ENCODE results near the gene CDC20. TPM values are rescaled to one million over a fixed set of nuclear protein-coding genes. Genes with fewer than 3 reads are reported as not detected.
A peak's percentile ranks its signal among the peaks of the same experiment; 100 is the strongest.
"Not testable (repeated sequence)": the region's sequence is repeated elsewhere in the genome, so short reads cannot be mapped to it uniquely, and the experiment has no call there.

CDC20 gene
- total RNA-seq, 2 donors from 2014 or later: 2.3 TPM; not detected in 1

DNA sequence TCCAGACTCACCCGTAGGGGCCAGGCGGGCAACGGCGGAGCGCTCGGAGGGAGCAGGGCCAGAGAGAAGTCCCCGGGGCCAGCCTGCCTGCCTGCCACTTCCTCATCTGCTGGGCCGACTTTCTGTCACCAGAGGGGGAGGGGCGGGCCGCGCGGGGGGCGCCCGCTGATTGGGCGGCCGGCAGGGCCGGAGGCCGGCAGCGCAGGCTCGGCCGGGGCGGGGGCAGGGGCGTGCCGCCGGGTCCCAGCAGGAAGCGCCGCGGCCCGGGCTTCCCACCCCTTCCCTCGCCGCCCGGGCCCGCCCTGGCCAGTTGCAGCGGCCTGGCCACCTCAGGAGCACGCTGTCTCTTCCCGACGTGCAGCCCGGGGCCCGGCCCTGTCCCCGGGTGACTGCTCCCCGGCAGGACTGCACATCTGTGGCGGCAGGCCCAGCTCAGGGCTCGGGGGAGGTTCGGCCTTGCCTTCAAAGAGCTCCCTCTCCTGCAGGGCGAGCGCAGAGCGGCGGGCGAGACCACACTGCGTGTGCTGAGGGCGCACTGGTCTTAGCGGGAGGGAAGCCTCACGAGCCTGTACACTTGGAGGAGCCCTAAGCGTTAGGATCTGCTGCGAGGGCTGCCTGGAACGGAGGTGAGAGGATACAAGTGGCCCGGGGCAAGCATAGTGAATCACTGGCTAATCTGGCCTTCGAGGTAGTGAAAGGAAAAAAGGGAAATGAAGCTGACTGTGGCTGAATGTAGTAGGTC, 9.3 kb downstream of the CDC20 start, which contains the start of gene ELOVL1:
Gene ELOVL1 (minus strand): TSS at position 108 of the 742 bp plus-strand sequence. CDS start 2,402 bp downstream, outside the sequence.
- no peaks in the 10 kb centered on the region for H3K9me3 ChIP-seq
- H3K4me1 ChIP-seq: peaks cover 28% of the 10 kb centered on the region
- peaks cover 0 to 17% of the 10 kb centered on the region in 2 donors for H3K36me3 ChIP-seq (replicated peaks in 1 of 2; ENCODE audit: insufficient read depth in 1 of 2, low read depth in 2 of 2)
- TF ChIP-seq POLR2A (IDR thresholded peaks at IDR 0.05): peak; percentile 73 to 86 (median 86)
- TF ChIP-seq, protein P1, sequence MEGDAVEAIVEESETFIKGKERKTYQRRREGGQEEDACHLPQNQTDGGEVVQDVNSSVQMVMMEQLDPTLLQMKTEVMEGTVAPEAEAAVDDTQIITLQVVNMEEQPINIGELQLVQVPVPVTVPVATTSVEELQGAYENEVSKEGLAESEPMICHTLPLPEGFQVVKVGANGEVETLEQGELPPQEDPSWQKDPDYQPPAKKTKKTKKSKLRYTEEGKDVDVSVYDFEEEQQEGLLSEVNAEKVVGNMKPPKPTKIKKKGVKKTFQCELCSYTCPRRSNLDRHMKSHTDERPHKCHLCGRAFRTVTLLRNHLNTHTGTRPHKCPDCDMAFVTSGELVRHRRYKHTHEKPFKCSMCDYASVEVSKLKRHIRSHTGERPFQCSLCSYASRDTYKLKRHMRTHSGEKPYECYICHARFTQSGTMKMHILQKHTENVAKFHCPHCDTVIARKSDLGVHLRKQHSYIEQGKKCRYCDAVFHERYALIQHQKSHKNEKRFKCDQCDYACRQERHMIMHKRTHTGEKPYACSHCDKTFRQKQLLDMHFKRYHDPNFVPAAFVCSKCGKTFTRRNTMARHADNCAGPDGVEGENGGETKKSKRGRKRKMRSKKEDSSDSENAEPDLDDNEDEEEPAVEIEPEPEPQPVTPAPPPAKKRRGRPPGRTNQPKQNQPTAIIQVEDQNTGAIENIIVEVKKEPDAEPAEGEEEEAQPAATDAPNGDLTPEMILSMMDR (IDR thresholded peaks at IDR 0.05): peak in 5 of 7 experiments; percentile 4 to 39 (median 35)
- peak within 1 kb of the TSS; percentile 84 to 94 (median 90) for H3K27ac ChIP-seq
- DNase-seq (peak; percentile 94 to 96 (median 94)), ATAC-seq (peak; percentile 94)
- WGBS, 2 donors: 0 to 2% methylated on average over 7 to 28 of the region's 58 CpGs
- intact Hi-C loops (cut with DNase I): loop anchor here (10.0 kb wide), 1 partner anchor 133 kb away; no protein-coding TSS in a partner anchor
- H3K27me3 ChIP-seq: no peaks in the 10 kb centered on the region
- peak within 1 kb of the TSS; percentile 54 to 69 for H3K4me3 ChIP-seq

DNA sequence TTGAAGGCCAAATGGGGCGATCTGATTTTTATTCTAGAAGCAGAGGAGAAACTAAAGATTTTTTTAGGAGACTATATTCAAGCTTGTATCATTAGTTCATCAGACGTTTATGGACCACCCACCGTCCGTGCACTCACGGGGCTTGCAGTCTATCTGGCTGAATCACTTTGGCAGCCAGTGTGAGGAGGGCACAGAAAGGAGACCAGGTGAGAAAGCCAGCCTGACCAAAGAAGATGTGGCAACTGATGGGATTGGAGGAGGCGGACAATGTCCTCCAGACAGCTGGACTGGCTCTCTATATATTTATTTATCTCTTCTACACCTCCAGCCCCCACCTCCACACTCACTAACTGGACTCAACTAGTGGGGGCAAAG, 9.9 kb downstream of the CDC20 start:
- intact Hi-C loops (cut with DNase I): loop anchor here (10.0 kb wide), 1 partner anchor 134 kb away; no protein-coding TSS in a partner anchor

GRCh38 chr1:43369779-43370178, 11.0 kb downstream of the CDC20 start:
- not testable (repeated sequence) for H3K27me3 ChIP-seq; H3K4me3 ChIP-seq; H3K27ac ChIP-seq; H3K9me3 ChIP-seq; ATAC-seq; DNase-seq; H3K36me3 ChIP-seq (replicated peaks in 1 of 2; ENCODE audit: insufficient read depth in 1 of 2, low read depth in 2 of 2)
- intact Hi-C loops (cut with DNase I): loop anchor here (10.0 kb wide), 1 partner anchor 135 kb away; no protein-coding TSS in a partner anchor
- peaks cover 33% of the 10 kb centered on the region for H3K4me1 ChIP-seq
- 89 to 95% methylated on average over 6 of the region's 6 CpGs for WGBS, 2 donors

More for the DNA sequence above, 9.9 kb downstream of the CDC20 start:
- Histone ChIP-seq H3K27ac (peak overlapping the region; percentile 84 to 94 (median 90)), H3K4me3 (peak overlapping the region in 1 of 2 donors; percentile 19), H3K36me3 (replicated peaks in 1 of 2; ENCODE audit: insufficient read depth in 1 of 2, low read depth in 2 of 2) (peaks cover 0 to 12% of the 10 kb centered on the region in 2 donors), H3K9me3 (no peaks in the 10 kb centered on the region), H3K4me1 (peaks cover 32% of the 10 kb centered on the region), H3K27me3 (no peaks in the 10 kb centered on the region)
- no peak for TF ChIP-seq POLR2A (IDR thresholded peaks at IDR 0.05)
- TF ChIP-seq, protein P1 (IDR thresholded peaks at IDR 0.05): no peak
- 26 to 28% methylated on average over 6 of the region's 6 CpGs for WGBS, 2 donors
- ATAC-seq: no peak
- DNase-seq: no peak

GRCh38 chr1:43370564-43370963, 11.8 kb downstream of the CDC20 start:
- no peaks in the 10 kb centered on the region for H3K27me3 ChIP-seq
- peaks cover 32% of the 10 kb centered on the region for H3K4me1 ChIP-seq
- intact Hi-C loops (cut with DNase I): no loop called here
- ATAC-seq (no peak), DNase-seq (no peak)
- no peaks in the 10 kb centered on the region for H3K9me3 ChIP-seq
- no peak overlapping the region for H3K4me3 ChIP-seq
- no peaks in the 10 kb centered on the region for H3K36me3 ChIP-seq (replicated peaks in 1 of 2; ENCODE audit: insufficient read depth in 1 of 2, low read depth in 2 of 2)
- no peak overlapping the region for H3K27ac ChIP-seq
- WGBS, 2 donors: 83 to 85% methylated on average over 4 of the region's 4 CpGs
- TF ChIP-seq, protein P1 (IDR thresholded peaks at IDR 0.05): no peak
- no peak for TF ChIP-seq POLR2A (IDR thresholded peaks at IDR 0.05)

- TF ChIP-seq, protein P1 (IDR thresholded peaks at IDR 0.05): no peak
- no peak for TF ChIP-seq POLR2A (IDR thresholded peaks at IDR 0.05)
- Histone ChIP-seq H3K27ac (no peak overlapping the region), H3K4me3 (no peak overlapping the region), H3K9me3 (no peaks in the 10 kb centered on the region), H3K4me1 (peaks cover 17% of the 10 kb centered on the region), H3K36me3 (replicated peaks in 1 of 2; ENCODE audit: insufficient read depth in 1 of 2, low read depth in 2 of 2) (no peaks in the 10 kb centered on the region), H3K27me3 (no peaks in the 10 kb centered on the region)
- no peak for ATAC-seq
- 95 to 98% methylated on average over 5 of the region's 5 CpGs for WGBS, 2 donors
- no peak for DNase-seq
- intact Hi-C loops (cut with DNase I): no loop called here
Measured at GRCh38 chr1:43372172-43372571, 13.4 kb downstream of the CDC20 start.
